Right forelimb (tissue), 1 donor: Measurements from ENCODE around the gene WWC1.
"Not testable (repeated sequence)": the region's sequence is repeated elsewhere in the genome, so short reads cannot be mapped to it uniquely, and the experiment has no call there.

Experiments used
- DNase-seq: peaks from one replicate; pipeline ENCODE4 v3.0.0-alpha.2; 2018

WWC1 gene

GRCh38 chr5:168339109-168339771 is 47.8 kb downstream of the WWC1 start:
- DNase-seq = no peak

- not testable (repeated sequence) for DNase-seq
Observed at GRCh38 chr5:168339772-168340140, 48.3 kb downstream of the WWC1 start.

GRCh38 chr5:168340487-168340886 is 49.0 kb downstream of the WWC1 start:
- no peak for DNase-seq

GRCh38 chr5:168341178-168341577 is 49.7 kb downstream of the WWC1 start:
- no peak for DNase-seq

- no peak for DNase-seq
Observed at GRCh38 chr5:168342151-168342825, 50.8 kb downstream of the WWC1 start.

- DNase-seq = no peak
Observed at GRCh38 chr5:168342985-168343384, 51.5 kb downstream of the WWC1 start.

GRCh38 chr5:168346417-168346816 is 55.0 kb downstream of the WWC1 start:
- no peak for DNase-seq

GRCh38 chr5:168347368-168348083 is 56.1 kb downstream of the WWC1 start:
- DNase-seq = no peak

- no peak for DNase-seq
Observed at GRCh38 chr5:168348084-168348414, 56.6 kb downstream of the WWC1 start.

GRCh38 chr5:168350315-168350714 is 58.9 kb downstream of the WWC1 start:
- DNase-seq = no peak

- no peak for DNase-seq
Observed at GRCh38 chr5:168353216-168353957, 61.9 kb downstream of the WWC1 start.

- DNase-seq = no peak
Observed at GRCh38 chr5:168354397-168354796, 63.0 kb downstream of the WWC1 start.

- no peak for DNase-seq
Observed at GRCh38 chr5:168356171-168356570, 64.7 kb downstream of the WWC1 start.

- no peak for DNase-seq
Observed at GRCh38 chr5:168356592-168356991, 65.1 kb downstream of the WWC1 start.

- no peak for DNase-seq
Observed at GRCh38 chr5:168357876-168358275, 66.4 kb downstream of the WWC1 start.

GRCh38 chr5:168359820-168360460 is 68.5 kb downstream of the WWC1 start:
- no peak for DNase-seq

- DNase-seq = no peak
Observed at GRCh38 chr5:168360521-168361285, 69.3 kb downstream of the WWC1 start.

GRCh38 chr5:168362097-168362885 is 70.8 kb downstream of the WWC1 start:
- DNase-seq = no peak

GRCh38 chr5:168364151-168364661 is 72.8 kb downstream of the WWC1 start:
- DNase-seq = no peak

- no peak for DNase-seq
Observed at GRCh38 chr5:168364750-168365550, 73.5 kb downstream of the WWC1 start.
